ENCODE data around the gene FGF12.

- TF ChIP-seq CTCF (IDR thresholded peaks at IDR 0.05) (no peak), POLR2A (IDR thresholded peaks at IDR 0.05) (no peak)
Measured at GRCh38 chr3:192737506-192737905, 10.2 kb upstream of the FGF12 start.
